ENCODE results near the gene AGAP5.
A peak's percentile ranks its signal among the peaks of the same experiment; 100 is the strongest.
"Not testable (repeated sequence)": the region's sequence is repeated elsewhere in the genome, so short reads cannot be mapped to it uniquely, and the experiment has no call there.

Gene AGAP5

GRCh38 chr10:73743327-73743904, 45.5 kb upstream of the AGAP5 start:
- H4K20me1 ChIP-seq (ENCODE audit: insufficient read depth): no peaks in the 10 kb centered on the region
- H3K79me2 ChIP-seq (ENCODE audit: insufficient read depth, low read depth): peaks cover 38% of the 10 kb centered on the region
- H3K36me3 ChIP-seq (ENCODE audit: insufficient read depth): no peaks in the 10 kb centered on the region
- peak overlapping the region; percentile 83 for H3K4me2 ChIP-seq
- no peak overlapping the region for H3K4me3 ChIP-seq (IDR thresholded peaks at IDR 0.05; ENCODE audit: insufficient read depth, low read depth, low read length)
- peak overlapping the region; percentile 76 for H3K9ac ChIP-seq
- peak overlapping the region; percentile 76 for H2AFZ ChIP-seq (ENCODE audit: low read depth)
- peak overlapping the region; percentile 62 for H3K27ac ChIP-seq
- no peak for TF ChIP-seq CTCF (conservative IDR thresholded peaks at IDR 0.05; ENCODE audit: low read depth, low read length)
- H3K27me3 ChIP-seq (ENCODE audit: insufficient read depth, low read depth): no peaks in the 10 kb centered on the region
- peaks cover 40% of the 10 kb centered on the region for H3K4me1 ChIP-seq (ENCODE audit: low read depth, poor library complexity, severe bottlenecking)

GRCh38 chr10:73742454-73742734, 44.5 kb upstream of the AGAP5 start:
- Histone ChIP-seq H3K4me1 (ENCODE audit: low read depth, poor library complexity, severe bottlenecking) (peaks cover 40% of the 10 kb centered on the region), H3K9ac (no peak overlapping the region), H3K27me3 (ENCODE audit: insufficient read depth, low read depth) (no peaks in the 10 kb centered on the region), H2AFZ (ENCODE audit: low read depth) (no peak overlapping the region), H3K79me2 (ENCODE audit: insufficient read depth, low read depth) (peaks cover 36% of the 10 kb centered on the region), H4K20me1 (ENCODE audit: insufficient read depth) (no peaks in the 10 kb centered on the region), H3K36me3 (ENCODE audit: insufficient read depth) (no peaks in the 10 kb centered on the region), H3K27ac (no peak overlapping the region), H3K4me2 (no peak overlapping the region), H3K4me3 (IDR thresholded peaks at IDR 0.05; ENCODE audit: insufficient read depth, low read depth, low read length) (no peak overlapping the region)
- TF ChIP-seq CTCF (conservative IDR thresholded peaks at IDR 0.05; ENCODE audit: low read depth, low read length): no peak

- not testable (repeated sequence) for H3K36me3 ChIP-seq (ENCODE audit: insufficient read depth); H3K27ac ChIP-seq; H3K27me3 ChIP-seq (ENCODE audit: insufficient read depth, low read depth); H4K20me1 ChIP-seq (ENCODE audit: insufficient read depth); H3K4me2 ChIP-seq; H3K4me3 ChIP-seq (IDR thresholded peaks at IDR 0.05; ENCODE audit: insufficient read depth, low read depth, low read length); H3K9ac ChIP-seq; H2AFZ ChIP-seq (ENCODE audit: low read depth)
- peaks cover 27% of the 10 kb centered on the region for H3K4me1 ChIP-seq (ENCODE audit: low read depth, poor library complexity, severe bottlenecking)
- peaks cover 20% of the 10 kb centered on the region for H3K79me2 ChIP-seq (ENCODE audit: insufficient read depth, low read depth)
Measured at GRCh38 chr10:73740501-73741254, 42.8 kb upstream of the AGAP5 start.

GRCh38 chr10:73734796-73735305, 36.9 kb upstream of the AGAP5 start:
- no peak for TF ChIP-seq CTCF (conservative IDR thresholded peaks at IDR 0.05; ENCODE audit: low read depth, low read length)
- H3K4me2 ChIP-seq: no peak overlapping the region
- H4K20me1 ChIP-seq (ENCODE audit: insufficient read depth): no peaks in the 10 kb centered on the region
- H3K36me3 ChIP-seq (ENCODE audit: insufficient read depth): no peaks in the 10 kb centered on the region
- no peak overlapping the region for H3K4me3 ChIP-seq (IDR thresholded peaks at IDR 0.05; ENCODE audit: insufficient read depth, low read depth, low read length)
- no peak overlapping the region for H3K9ac ChIP-seq
- no peaks in the 10 kb centered on the region for H3K27me3 ChIP-seq (ENCODE audit: insufficient read depth, low read depth)
- H3K4me1 ChIP-seq (ENCODE audit: low read depth, poor library complexity, severe bottlenecking): peaks cover 8% of the 10 kb centered on the region
- H3K27ac ChIP-seq: no peak overlapping the region
- H3K79me2 ChIP-seq (ENCODE audit: insufficient read depth, low read depth): peaks cover 16% of the 10 kb centered on the region
- H2AFZ ChIP-seq (ENCODE audit: low read depth): no peak overlapping the region

Data from KMS-11 (cell line).